HG03139 (cell line): ENCODE measurements around the gene ATP1A1.

Experiments used
- ATAC-seq: cut with Tn5 transposase; IDR thresholded peaks from one replicate; pipeline ENCODE4 v1.9.1; 2021; ENCODE audit not compliant: unreplicated experiment

The ATP1A1 gene

DNA sequence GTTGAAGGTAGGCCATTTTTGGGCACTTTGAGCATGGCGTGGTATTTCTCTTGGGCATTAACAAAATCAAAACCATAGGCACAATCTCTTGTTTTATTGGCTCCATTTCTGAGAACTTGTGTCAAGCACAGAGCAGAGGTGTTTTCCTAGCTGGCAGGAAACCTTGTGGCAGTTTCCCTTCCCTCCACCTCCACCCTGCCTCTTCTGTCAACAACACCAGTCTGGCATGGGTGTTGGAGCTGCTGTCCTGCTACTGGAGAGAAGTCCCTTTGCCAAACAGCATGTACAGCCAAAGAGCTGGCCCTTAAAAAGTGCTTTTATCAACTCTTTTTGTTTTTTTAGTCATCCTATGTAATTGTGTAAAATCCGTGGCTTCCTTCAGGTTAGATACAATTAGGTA, 16.0 kb downstream of the ATP1A1 start:
- no peak for ATAC-seq

DNA sequence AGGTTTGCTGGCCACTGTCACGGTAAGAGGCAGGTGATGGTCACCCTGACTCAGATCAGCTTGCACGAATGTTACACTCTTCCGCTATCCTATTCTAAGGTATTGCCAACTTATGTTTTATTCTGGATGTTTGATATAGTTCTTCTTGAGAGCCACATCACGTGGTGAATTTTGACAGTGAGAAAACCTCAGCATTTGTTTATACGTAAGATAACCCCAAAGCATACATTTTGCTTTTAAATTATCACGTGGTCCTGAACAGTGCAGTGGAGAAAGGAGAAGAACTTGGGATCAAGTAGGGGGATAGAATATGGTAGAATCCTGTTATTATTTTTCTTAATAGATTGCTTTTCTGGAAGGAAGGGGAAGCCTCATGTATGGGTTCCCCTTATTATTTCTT, 16.6 kb downstream of the ATP1A1 start:
- ATAC-seq, result no peak

DNA sequence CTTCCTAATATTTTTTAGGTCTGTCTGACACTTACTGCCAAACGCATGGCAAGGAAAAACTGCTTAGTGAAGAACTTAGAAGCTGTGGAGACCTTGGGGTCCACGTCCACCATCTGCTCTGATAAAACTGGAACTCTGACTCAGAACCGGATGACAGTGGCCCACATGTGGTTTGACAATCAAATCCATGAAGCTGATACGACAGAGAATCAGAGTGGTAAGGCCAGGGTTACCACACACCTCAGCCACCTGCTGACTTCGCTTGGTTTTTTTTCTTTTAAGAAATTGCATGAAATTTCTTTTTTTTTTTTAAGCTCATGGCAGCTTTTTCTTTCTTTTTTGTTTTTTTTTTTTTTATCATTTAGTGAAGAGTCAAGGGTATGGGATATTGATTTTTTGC, 17.2 kb downstream of the ATP1A1 start:
- ATAC-seq, result no peak

DNA sequence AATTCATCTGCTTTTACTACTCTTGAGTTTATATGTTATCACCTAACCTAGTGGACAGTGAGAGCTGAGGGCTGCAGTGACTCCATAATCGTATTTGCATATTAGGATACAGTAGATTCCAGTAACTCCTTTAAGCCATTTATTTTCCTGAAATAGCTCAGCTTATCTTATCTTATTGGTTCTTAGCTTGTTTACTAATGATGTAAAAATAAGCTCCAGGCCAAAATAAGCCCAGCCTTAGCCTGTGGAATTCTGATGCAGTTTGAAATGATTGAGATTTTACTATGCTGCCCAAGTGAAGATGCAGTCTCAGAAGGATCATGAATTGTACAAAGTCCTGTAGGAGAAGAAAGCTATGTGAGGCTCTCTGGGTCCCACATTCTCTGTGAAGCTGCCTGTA, 18.1 kb downstream of the ATP1A1 start:
- ATAC-seq, result no peak

DNA sequence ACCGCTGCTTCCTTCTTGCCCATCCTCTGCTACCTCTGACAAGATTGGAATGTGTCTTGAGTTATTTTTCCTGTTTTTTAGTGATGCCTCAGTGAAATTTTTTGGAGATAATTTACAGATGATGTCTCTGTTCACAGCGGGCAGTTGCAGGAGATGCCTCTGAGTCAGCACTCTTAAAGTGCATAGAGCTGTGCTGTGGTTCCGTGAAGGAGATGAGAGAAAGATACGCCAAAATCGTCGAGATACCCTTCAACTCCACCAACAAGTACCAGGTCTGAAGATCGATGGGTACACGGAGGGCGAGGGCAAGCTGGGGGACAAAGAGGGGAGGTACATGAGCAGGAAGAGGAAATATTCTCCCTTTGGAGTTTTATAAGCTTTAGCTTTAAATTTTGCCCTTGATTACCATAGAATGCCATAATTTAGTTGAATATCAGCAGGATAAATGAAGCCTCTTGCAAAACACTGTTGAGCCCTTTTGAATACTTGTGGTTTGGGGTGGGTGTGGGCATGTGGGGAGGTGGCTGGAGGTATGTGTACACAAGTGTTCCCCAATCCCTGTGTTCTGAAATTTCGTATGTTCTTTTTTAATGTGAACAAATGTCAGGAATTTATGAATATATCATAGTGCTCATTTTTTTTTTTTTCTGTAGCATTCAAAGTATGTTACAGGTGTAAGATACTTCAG, 19.8 kb downstream of the ATP1A1 start:
- no peak for ATAC-seq

DNA sequence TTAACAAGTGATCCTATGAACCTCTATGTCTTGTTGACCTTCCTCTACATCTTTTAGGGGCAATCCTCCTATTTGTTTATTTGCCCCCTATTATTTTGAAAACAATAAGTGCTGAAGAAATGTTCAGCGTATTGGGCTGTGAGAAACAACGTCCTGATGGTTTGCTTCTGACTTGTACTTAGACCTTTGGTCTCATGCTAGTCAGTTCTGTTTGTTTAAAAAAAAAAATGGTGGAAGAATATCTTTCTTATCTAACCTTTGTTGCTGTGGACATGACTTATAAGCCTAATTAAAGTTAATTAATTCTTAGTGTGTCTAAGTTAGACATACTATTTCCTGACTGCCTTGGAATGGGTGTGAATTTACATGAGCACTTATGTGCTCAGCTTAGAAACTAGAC, 20.7 kb downstream of the ATP1A1 start:
- no peak for ATAC-seq

DNA sequence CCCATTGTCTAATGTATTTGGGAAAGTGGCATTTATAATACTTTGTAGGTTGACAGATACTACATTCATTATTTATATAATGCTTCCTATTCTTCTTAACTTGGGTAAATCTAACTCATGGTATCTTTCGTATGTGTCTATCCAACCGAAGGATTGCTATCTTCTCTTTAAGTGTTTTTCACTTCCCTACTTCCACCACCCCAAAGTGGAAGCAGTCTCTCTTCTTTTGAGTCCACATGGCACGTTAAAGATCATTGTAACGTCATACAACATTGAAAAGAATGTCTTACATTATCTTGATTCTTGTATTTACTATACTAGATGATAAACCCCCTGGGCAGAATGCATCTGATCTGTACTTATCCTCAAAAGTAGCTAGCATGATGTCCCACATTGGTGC, 21.2 kb downstream of the ATP1A1 start:
- ATAC-seq, result no peak

DNA sequence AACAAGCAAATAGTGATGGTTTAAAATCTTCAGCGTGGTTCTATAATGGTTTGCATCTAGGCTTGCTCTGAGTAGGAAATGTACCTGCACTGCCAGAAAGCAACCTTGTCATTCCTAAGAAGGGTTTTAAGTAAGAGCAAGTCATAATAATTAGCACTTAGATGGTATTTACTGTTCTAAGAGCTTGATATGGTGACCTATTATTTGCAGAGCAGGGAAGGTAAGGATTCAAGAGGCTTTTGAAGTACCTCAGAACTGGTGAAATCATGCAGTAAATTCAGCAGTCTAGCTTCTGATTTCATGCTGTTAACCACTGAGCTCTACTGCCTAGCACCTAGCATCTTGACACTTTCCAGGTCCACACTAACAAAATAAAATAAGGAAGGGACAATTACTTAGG, 23.7 kb downstream of the ATP1A1 start:
- ATAC-seq, result no peak

DNA sequence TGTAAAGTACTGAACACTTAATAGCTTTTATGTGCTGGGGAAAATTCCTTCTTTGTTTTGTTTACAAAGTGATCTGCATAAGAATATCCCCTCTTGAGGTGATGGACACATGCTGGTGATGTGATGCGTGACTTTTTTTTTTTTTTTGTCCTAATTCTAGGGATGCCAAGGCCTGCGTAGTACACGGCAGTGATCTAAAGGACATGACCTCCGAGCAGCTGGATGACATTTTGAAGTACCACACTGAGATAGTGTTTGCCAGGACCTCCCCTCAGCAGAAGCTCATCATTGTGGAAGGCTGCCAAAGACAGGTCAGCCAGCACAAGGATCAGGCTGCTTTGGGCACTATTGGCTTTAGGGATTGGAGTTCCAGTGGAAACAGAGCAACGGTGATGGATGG, 24.7 kb downstream of the ATP1A1 start:
- no peak for ATAC-seq

DNA sequence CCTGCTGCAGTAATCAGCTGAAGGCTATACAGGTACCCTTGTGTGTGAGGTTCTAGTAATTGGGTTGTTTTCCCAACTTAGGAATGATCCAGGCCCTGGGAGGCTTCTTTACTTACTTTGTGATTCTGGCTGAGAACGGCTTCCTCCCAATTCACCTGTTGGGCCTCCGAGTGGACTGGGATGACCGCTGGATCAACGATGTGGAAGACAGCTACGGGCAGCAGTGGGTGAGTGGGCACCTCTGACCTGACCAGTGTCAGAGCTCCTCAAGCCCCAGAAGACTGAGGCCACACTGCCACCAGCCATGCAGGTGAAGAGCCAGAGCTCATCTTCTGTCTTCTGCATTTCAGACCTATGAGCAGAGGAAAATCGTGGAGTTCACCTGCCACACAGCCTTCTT, 27.7 kb downstream of the ATP1A1 start:
- ATAC-seq, result no peak

DNA sequence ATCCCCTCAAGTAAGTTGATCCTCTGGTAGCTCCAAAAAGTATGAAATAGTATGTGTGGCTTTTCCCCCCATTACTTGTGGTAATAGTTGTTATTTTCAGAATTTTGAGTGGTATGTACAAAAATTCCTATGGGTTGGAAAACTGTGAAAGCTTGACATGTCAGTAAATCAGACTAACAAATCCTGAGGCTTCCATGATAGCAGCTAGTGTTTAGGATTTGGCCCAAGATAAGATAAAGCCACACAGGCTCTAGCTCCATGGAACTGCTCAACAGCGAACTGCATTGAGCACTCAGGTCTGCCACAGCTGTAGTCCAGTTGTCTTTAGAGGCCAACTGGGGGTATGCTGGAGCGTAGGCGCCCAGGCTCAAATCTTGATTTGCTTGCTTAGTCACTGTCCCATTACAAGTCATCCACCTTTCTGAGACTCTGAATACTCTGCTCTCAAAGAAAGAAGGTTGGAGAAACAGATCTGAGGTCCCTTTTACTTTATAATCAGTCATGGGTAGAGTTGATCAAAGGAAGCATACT, 28.7 kb downstream of the ATP1A1 start:
- no peak for ATAC-seq

DNA sequence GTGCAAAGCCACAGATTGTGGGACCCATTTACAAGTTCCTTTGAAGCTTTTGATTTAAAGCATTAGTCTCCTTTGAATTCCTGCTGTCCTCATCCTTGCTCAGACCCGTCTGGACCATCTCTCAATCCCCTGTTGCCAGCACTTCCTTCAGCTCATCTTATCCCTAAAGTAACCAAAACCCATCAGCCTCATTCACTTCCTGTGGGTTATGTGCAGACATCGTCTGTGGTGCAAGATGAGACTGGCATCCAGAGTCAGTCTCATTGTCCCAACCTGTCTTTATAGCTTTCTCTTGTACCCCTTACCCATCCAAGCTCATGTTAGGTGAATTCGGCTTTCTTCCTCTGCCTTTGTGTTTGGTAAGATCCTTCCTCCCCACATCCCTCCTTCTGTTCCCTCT, 29.3 kb downstream of the ATP1A1 start:
- ATAC-seq, result no peak

DNA sequence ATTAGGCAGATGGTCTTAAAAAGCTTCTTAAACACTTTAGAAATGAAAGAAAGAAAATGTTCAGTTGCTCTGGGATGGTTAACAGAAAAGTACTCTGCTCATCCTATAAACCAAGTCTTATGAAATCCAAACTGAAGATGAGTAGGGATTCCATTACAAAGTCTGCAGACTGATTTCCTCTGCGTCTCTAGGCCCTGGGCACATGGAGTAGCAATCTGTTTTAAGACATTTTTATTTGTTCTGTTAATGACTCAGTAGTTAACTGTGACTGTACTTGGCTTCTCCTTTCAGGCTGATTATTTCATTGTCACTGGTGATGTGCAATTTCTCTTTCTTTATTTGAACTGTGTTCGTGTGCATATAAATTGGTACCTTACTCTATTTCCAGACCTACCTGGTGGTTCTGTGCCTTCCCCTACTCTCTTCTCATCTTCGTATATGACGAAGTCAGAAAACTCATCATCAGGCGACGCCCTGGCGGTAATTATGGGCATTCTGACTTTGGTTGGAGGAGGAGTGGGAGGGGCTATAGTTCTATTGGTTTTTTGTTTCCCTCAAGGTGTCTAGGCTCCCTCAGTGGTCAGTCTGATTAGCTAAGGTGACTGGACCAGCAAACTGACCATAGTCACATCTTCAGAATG, 30.6 kb downstream of the ATP1A1 start:
- no peak for ATAC-seq

DNA sequence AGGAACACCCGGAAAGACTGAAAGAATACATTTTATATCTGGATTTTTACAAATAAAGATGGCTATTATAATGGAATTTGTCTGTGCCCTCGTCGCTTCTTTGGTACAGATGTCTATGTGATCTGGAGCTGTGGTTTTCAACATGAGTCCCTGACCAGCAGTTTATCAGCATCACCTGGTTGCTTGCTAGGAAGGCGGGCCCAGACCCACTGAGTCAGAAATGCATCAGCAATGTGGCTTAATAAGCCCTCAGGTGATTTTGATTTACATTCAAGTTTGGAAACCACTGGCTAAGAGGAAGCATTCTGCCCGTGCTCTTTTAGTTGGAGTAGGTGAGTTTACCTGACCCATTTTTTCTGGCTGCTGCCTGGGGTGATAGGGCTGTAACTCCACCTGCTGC, 31.7 kb downstream of the ATP1A1 start:
- ATAC-seq, result no peak

DNA sequence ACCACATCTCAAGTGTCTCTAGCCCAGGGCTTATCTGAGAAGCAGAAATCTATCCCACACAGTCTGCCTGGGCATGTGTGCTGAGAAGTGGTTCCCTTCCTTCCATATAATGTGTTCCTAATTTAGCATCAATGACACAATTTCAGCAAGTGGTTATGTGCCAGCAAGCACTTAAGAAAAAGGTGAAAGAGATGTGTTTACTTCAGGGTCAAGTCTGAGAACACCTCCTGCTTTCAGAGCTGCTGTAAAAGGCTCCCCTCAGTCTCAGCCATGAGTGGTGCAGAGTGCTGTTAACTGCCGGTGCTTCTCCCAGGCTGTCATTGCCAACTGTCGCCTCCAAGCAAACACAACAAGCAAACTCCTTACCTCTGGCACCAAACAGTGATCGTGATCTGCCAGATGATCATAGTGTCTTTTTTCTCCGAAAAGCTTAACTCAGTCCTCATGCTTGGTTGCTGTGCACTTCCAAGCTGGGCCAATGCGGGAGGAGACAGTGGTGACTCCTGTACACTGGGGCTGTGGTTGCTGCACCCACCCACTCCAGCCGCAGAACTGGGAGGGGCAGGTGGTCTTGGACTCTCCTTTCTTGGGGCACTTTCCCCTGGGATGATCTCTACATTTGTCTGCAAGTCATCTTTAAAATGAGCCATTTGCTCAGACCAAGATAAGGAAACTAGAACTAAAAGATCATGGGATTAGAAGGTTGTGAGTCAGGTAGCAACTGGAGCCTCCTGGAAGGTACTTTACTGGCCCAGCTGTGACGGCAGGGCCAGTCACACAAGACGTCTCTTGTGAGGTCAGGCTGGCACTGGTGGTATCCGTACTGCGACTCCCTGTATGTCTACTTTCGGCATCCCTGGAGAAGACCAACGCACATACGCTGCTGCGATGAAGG, 32.4 kb downstream of the ATP1A1 start:
- no peak for ATAC-seq

DNA sequence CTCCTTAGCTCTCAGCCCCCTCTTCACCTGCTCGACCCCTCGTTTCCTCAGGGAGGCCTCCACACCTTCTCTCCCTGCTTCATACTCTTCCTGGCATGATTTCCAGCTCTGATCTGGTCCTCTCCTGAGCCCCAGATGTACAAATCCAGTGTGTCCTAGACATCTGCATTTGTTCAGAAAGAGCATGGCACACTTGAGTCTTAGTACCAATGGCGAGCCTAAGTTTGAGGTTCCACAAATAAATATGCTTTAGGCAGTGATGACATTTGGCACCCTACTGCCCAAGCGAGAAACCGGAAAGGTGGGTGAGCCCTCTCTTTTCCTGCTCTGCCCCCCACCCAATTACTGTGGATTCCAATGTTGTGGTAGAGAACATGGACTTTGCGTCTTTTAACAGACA, 34.0 kb downstream of the ATP1A1 start:
- ATAC-seq, result no peak

DNA sequence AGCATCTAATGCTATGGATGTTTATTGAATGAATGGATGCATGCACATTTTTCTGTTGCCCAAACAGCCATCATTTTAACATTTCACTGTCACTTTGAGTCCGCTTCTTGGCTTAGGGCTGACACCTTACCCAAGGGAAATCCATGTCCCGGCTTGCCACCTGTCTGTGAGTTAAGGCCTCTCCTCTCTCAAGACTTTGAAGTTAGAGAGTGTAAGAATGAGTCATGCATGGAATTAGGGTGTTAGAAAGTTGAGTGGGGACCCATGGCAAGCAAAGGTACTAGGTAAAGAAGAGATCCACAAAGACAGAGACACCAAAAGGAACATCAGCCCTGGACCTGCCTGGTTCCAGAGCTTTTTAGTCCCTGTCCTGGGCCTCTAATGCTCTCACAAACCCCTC, 35.1 kb downstream of the ATP1A1 start:
- ATAC-seq, result no peak

DNA sequence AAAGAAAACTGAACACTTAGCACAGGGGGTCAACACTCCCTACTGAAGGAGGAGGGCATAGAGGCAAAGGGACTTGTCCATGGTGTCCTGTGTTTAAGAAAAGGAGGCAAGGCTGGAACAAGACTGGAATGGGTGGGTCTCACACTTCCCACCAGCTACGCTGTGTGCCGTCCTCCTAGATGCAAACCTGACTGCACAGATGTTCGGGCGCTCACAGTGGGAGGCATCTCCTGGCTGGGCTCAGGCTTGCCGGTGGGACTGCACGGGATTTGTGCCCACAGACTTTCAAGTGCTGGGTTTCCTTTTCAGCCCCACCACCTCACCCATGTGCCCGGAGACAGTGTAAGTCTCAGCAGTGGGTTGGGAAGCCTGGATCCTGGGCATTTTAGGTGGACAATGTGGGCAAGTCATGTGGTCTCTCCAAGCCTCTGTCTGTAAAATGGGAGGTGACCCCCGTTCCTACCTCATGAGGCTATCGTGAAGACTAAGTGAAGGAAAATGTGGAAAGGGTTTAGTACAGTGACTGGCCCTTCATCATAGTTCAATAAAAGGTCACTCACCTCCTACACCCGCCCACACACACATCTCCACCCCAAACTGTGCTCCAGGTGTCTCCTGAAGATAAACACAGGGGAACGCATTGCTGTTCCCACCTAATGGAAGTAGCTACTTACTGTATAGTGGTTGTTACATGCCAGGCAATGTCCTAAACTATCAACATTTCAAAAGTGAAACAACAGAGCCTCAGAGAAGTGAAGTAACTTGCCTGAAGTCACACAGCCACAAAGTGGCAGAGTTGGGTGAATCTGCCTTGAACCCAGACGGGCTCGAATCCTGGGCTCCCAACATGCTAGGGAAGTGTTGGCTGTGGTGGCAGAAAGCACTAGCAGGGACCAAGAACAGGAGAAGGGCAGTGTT, 36.0 kb downstream of the ATP1A1 start:
- no peak for ATAC-seq

DNA sequence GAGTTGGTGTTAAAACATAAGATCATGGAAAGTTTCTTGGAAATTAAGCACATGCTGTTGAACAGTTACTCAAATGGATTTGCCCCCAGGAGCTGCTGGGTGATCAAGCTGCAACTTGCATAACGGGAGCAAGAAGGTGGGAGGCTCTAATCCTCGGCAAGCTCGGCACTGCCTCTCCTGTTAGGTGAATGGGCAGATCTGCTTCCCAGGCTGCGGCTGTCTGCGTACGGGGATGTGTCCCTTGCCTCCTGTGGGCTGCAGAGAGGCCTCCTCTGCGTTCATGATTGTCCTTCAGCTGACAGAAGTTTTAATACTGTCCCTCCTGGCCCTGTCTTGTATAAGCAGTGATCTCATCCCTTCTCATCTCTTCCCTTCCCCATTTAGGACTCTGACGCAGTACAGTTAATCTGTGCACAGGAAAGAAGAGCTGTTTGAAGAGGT, 36.7 kb downstream of the ATP1A1 start:
- no peak for ATAC-seq

DNA sequence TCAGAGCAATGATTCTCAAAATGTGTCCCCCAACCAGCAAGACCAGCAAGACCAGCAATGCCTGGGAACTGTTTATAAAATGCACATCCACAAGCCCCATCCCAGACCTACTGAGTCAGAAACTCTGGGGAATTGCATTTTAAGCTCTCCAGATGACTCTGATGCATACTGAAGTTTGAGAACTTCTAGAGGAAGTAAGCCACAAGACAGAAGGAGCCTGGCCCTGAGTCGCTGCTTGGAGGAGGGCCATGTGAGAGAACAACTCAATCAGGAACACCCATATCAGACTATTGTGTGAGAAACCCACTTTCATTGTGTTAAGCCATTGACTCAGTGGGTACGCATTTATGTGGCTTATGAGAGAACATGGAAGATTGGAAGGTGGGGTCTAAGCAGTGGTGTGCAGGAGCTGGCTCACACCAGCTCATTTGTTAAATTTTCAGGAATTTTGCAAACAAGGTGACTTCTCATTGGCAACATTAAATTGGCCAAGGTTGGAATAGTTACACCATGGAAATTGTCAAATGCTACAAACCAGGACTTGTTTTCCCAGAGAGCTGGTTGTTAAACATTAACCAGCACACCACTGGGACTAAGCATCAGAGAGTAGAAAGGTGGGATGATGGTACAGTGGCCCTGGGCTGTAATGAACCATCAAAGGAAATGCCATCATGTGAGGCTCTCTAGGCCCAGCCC, 38.9 kb downstream of the ATP1A1 start:
- no peak for ATAC-seq
